Measurements from ENCODE around the gene CA10. TPM values are rescaled to one million over a fixed set of nuclear protein-coding genes. Genes with fewer than 3 reads are reported as not detected.

Gene CA10
- total RNA-seq, 4 donors from 2014 or later = not detected

GRCh38 chr17:51891936-51892335, 266.6 kb downstream of the CA10 start:
- TF ChIP-seq CTCF (IDR thresholded peaks at IDR 0.05; ENCODE audit: low read depth) = no peak

DNA sequence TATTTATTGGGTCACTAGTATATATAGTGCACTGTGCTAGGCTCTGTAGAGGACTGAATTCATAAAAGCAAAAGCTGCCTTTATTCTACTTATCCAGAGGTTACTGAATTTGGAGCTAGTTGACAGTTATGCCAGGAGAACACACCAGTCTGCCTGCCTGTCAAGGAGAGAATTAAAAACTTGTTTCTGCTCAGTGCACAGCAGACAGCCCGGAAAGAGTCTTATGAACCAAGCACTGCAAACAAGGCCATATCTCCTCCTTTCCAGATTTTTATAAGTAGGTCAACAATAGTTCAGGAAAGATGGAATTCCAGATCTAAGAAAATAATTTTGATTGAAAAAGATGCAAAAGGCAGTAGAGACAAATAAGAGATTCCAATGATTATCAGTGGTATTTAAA, 267.8 kb downstream of the CA10 start:
- TF ChIP-seq CTCF (IDR thresholded peaks at IDR 0.05; ENCODE audit: low read depth) = no peak

GRCh38 chr17:51888816-51889215, 269.7 kb downstream of the CA10 start:
- no peak for TF ChIP-seq CTCF (IDR thresholded peaks at IDR 0.05; ENCODE audit: low read depth)

GRCh38 chr17:51876986-51877385, 281.5 kb downstream of the CA10 start:
- TF ChIP-seq CTCF (IDR thresholded peaks at IDR 0.05; ENCODE audit: low read depth) = no peak

DNA sequence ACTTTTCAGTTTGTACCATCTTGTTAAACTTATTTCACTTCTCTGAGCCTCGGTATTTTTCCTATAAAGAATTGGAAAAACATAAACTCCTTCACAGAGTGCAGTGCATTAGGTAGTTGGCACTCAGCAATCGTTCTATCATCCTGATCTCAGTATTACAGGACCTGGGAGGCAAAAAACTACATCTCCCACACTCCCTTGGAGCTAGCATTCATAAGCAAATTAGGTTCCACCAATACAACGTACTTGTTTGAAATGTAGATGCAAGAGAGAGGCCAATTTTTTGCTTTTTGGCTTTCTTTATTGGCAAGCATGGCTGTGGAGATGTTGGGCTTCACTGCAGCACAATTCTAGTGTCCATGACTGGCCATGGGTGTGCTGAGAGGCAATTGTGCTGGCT, 285.2 kb downstream of the CA10 start:
- TF ChIP-seq CTCF (IDR thresholded peaks at IDR 0.05; ENCODE audit: low read depth) = no peak

- no peak for TF ChIP-seq CTCF (IDR thresholded peaks at IDR 0.05; ENCODE audit: low read depth)
Measured at GRCh38 chr17:51869387-51869786, 289.1 kb downstream of the CA10 start.

- no peak for TF ChIP-seq CTCF (IDR thresholded peaks at IDR 0.05; ENCODE audit: low read depth)
Measured at GRCh38 chr17:51860954-51861561, 297.5 kb downstream of the CA10 start.

Data from subcutaneous adipose tissue (tissue), 4 donors.